NCI-H187 (cell line): ENCODE data around the gene AFAP1.

Experiments
- DNase-seq, 2 experiments: peaks; one replicate each; lab custom pipeline; 2025; lab: John Stamatoyannopoulos, UW

The AFAP1 gene, protein sequence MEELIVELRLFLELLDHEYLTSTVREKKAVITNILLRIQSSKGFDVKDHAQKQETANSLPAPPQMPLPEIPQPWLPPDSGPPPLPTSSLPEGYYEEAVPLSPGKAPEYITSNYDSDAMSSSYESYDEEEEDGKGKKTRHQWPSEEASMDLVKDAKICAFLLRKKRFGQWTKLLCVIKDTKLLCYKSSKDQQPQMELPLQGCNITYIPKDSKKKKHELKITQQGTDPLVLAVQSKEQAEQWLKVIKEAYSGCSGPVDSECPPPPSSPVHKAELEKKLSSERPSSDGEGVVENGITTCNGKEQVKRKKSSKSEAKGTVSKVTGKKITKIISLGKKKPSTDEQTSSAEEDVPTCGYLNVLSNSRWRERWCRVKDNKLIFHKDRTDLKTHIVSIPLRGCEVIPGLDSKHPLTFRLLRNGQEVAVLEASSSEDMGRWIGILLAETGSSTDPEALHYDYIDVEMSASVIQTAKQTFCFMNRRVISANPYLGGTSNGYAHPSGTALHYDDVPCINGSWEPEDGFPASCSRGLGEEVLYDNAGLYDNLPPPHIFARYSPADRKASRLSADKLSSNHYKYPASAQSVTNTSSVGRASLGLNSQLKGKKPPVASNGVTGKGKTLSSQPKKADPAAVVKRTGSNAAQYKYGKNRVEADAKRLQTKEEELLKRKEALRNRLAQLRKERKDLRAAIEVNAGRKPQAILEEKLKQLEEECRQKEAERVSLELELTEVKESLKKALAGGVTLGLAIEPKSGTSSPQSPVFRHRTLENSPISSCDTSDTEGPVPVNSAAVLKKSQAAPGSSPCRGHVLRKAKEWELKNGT

GRCh38 chr4:7939377-7940108 is at the start of gene AFAP1:
AFAP1 (minus strand) TSS chr4:7939861; CDS start chr4:7872078, 67,783 bp downstream.
- DNase-seq, result peak; percentile 84 to 94

GRCh38 chr4:7988437-7988836 is 48.8 kb upstream of the AFAP1 start:
- DNase-seq, result no peak

DNA sequence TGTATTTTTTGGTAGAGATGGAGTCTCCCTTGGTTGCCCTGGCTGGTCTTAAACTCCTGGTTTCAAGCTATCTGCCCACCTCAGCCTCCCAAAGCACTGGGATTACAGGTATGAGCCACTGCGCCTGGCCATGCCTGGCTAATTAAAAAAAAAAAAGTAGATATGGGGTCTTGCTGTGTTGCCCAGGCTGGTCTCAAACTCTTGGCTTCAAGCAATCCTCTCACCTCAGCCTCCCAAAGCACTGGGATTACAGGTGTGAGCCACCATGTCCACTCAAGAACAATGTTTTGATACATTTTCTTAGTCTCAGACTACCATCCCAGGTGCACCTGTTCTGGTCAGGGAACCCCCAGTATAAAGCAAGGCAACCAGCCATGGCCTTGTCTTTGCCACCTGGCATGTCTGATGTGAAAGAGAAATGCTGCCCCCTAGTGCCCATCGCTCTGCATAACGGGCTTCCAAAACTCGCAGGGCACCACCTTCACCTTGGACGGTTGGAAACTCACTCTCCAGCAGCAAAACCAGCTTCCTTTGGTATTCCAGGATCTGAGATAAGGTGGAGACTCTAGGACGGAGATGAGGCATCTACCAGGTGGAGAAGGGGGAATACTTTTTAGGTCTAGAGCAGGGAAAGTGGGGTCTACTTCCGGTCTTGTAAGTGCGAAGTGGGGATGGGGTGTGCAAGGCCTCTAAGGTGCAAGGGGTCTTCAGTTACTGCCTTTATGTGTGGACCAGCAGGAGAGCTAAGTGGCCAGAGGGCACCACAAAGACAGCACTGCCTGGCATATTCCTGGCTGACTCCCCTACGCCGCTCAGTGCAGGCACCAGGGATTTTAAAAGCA is 47.7 kb upstream of the AFAP1 start:
- DNase-seq, result peak; percentile 69 to 71

DNA sequence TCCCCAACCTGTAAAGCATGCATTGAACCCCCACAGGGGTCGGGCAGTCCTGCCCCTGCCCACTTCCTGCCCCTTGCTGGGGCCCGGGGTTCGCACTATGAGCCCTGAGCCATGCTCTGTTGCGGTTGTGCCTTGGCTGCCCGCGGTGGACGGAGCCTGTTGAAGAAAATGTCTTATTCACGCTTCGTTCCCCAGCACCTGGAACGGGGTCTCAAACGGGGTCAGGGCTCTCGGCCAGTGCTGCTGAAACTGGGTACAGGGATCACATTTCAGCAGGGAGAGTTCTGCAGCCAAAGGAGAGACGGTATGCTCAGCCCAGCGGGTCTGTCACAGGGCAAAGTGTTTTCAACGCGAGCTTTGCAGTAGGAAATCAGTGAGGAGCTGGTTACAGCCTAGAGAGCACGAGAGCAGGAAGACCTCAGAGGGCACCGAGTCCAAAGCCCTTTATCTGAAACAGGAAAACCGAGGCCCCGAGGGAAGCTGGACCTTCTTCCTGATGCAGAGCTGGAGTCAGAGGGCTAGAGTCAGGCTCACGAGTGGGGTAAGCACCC is 46.3 kb upstream of the AFAP1 start:
- no peak for DNase-seq

- DNase-seq, result no peak
These were observed 45.4 kb upstream of the AFAP1 start for GRCh38 chr4:7985072-7985471.

DNA sequence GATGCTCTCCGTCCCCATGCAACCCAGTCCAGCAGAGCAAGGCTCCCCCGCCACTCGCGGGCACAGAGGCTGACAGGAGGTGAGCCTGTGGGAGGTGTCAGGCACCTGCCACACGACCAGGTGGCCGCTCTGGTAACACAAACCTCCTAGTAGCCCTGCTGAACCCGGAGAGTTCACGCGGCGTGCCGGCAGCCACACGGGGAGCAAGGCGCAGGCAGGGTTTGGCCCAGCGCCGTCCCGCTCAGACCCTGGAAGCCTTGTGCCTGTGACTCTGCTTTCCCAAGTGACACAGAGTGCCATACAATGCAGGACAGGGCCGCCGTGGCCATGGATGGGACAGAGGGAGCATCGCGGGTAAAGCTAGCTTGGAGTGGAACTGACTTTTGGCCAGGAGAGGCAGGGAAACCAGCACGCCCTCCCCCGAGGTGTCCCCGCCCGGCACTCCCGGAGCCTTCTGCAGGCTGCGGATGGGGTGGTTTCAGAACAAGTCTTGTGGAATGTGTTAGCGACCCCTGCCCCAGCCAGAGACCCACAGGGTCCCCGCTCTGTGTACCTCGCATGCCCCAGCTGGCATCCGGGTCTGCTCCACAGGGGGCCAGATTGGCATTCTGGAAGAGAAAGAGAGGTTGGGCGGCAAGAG is 44.7 kb upstream of the AFAP1 start:
- no peak for DNase-seq

GRCh38 chr4:7983296-7983695 is 43.6 kb upstream of the AFAP1 start:
- DNase-seq, result no peak

- peak; percentile 14 to 51 for DNase-seq
These were observed 42.2 kb upstream of the AFAP1 start for GRCh38 chr4:7981738-7982394.

- DNase-seq, result no peak
These were observed 40.4 kb upstream of the AFAP1 start for GRCh38 chr4:7980036-7980435.

DNA sequence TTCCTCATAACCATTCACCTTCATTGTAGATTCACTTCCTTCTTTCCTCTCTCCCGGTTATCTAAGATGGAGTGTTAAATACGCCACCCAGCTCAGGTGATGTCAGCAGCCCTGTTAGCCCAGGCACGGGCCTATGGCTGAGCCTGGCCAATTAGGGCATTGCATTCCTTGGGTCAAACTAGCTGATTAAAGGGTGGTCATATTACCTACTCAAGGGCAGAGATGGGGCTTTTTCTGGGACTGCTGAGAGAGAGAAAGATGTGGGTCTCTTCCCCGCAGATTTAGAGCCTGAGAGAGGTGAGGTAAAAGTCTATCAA is 39.9 kb upstream of the AFAP1 start:
- no peak for DNase-seq

DNA sequence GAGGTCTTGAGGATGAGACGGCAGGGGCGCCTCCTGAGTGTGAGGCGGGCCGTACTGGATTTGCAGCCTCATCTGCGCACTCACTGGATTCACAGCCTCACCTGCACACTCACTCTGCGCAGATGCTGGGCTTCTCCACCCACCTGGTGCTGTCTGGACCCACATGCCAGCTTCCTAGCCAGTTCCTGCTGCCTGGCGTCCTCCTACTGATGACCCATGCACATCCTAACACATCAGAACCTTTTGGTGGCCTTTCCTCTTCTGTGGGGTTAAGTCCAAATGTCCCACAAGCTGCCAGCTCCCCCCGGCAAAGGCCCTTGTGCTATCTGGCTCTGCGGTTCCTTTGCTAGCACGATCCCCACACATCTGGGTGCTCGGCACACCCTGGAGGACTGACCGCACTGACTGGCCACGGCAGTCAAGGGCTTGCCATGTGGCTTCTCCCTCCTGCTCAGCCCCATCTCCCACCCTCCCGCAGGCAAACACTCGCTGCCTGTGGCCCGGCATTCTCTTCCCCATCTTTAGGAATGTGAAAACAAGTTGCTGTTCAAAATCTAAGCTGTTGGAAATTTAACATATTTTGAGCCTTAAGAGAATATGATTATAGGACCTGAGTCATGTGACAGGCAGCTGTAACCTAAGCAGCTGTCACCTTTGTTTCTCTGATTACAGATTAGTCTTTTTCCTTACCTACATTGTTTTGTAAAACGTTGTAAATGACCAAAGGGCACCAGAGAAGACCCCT is 39.4 kb upstream of the AFAP1 start:
- DNase-seq, result no peak

DNA sequence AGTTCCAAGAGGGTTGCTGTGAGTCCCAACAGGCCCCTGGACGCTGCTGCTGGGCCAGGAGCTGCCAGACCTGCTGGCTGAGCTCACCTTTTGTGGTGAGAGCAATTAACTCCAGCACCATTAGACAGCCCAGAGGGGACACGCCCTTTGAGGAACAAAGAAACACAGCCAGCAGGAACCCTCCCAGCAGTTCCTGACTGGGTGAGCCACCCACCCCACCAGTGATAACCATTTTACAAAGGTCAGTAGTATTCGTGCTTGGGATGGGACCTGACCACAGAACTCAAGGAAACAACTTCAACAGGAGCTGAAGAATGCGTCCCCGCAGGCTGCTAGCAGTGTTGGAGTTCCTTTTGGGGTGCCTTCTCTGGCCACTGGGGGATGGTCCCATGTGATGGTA is 38.8 kb upstream of the AFAP1 start:
- peak; percentile 37 to 48 for DNase-seq

- DNase-seq, result no peak
These were observed 37.0 kb upstream of the AFAP1 start for GRCh38 chr4:7976634-7977033.

DNA sequence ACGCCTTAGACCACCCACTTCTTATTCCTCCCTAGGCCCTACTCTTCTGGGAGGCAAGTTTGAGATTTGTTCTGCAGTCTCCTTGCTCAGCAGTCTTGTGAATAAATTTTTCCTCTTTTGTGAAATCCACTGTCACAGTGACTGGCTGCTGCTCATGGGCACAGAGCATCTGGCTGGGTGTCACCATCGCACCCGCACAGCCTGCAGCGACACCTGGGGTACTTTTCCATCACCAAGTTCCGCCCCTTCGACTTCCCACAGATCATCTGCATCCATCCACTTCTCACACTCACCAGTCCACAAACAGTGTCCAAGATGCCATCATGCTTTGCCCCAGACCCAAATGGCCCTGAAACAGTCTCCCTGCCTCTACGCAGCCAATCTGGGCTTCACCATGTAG is 36.4 kb upstream of the AFAP1 start:
- no peak for DNase-seq

GRCh38 chr4:7974425-7974824 is 34.8 kb upstream of the AFAP1 start:
- DNase-seq, result no peak

- DNase-seq, result no peak
These were observed 33.9 kb upstream of the AFAP1 start for GRCh38 chr4:7973545-7973981.

GRCh38 chr4:7971881-7972500 is 32.3 kb upstream of the AFAP1 start:
- no peak for DNase-seq

DNA sequence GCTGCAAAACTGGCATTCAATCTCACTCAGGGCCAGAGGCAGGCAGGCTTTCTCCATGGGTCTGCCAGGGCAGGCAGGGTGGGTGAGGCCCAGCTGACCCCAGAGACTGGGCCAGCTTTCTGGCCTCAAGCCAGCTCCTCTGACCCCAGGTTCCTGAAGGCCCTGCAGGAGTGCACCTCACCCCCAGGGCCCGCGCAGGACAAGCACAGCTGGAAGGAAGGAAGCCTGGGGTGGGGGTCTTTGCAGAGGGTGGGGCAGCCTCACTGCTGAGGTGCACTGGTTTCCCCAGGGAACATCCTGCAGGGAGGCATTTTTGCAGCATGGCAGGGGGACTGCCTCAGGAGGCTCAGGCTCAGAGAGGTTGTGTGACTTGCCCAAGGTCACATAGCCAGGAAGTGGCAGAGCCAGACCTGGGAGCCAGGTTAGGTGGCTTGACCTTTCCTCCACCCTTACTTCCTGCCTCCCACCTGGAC is 31.5 kb upstream of the AFAP1 start:
- DNase-seq, result no peak

GRCh38 chr4:7970361-7970946 is 30.8 kb upstream of the AFAP1 start:
- no peak for DNase-seq
